Stimulated activated CD4-positive, alpha-beta T cell treated with anti-CD3 and anti-CD28 coated beads, Interleukin-4, amount 100 ng/mL, for 4 hours (primary cell): Measurements from ENCODE around the gene MSI2.

Experiments
- DNase-seq, 2 experiments: peaks; one replicate each; pipeline ENCODE4 v3.0.0-alpha.2; 2020

The MSI2 gene

DNA sequence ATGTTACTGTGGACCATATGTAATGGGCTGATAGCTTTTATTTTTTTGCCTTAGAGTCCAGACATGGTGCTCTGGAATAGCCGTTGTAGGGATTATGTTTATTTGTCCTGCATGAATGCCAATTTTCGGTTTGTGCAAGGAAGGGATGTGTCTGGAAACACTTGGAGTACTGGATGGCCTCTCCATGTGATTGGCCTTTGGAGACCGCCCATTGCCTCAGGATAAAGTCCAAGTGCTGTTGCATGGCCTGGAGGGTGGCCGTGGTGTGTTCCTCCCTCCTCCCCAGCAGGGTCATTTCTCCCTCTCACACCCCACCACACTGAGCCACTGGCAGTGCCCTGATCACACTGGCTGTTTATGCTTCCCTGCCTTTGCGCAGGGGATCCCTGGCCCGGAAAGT is 93.9 kb downstream of the MSI2 start:
- no peak for DNase-seq

DNA sequence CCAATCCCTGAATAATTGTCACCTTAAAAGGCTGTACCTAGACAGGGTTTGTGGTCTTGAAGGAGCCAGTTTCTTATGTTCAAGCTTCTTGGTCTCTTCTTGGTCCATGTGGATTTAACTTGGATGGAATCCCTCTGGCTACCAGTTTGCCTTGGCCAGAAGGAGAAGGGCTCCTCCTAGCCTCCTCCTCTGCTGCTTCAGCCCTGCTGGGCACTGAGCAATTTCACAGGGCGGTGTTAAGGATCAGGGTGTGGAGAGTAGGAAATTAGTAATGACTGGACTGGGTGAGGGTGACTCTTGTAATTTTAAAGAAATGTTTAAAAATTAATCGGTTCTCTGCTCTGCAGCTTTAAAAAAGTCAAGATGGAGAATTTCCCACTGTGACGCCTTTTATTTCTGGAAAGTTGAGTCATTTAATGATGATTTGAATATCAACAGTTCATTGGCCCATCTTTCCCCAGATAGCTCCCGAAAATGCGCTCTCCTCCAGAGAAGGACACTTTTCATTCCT is 96.4 kb downstream of the MSI2 start:
- DNase-seq, result no peak

DNA sequence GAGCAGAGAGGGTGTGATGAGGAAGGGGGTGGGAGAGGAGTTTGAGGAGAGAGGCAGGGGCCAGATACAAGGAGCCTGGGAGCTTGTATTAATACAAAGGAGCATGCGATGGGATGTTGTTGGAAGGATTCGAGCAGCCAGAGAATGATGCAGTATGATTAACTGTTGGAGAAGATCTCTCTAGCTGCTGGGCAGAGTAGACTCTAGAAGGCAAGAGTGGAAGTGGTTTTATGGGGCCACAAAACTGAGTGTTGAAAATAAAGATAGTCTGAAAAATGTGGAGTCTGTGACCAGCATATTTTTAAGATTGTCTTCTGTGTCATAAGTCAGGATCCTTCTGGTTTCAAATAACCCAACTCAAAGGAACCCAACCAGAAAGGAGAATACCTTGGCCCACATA is 98.3 kb downstream of the MSI2 start:
- no peak for DNase-seq

DNA sequence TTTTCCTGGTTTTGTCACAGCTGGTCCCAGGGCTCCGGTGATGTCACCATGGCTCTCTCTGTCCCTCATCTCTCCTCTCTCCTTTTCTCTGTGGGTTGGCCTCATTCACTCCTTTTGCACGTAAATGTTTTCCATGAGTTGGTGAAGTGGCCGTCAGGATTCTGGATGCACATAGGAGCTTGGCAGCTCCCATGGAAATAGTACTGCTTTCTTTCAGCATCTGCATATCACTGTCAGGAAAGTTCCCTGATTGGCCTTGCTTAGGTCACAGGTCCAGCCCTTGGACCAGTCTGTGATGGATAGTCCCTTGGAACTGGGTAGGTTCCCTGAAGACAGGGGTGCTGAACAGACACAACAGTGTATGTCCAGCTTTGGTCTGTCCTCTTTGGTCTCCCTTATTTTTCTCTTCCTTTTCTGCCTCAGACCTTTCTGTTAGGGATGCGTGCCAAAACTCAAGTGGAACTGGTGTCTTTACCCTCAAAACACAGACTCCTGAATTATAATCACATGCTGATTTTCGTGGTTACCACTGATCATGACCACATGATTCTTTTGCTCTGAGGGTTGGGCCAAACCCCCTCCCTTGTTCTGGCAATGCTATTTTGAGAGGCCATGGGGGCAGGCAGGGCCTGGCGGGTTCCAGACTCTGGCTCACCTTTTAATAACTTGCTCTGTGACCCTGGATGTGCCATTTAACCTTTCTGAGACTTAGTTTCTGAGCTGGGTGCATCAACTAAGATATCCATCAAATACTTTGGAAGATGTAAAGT is 99.0 kb downstream of the MSI2 start:
- DNase-seq, result no peak

DNA sequence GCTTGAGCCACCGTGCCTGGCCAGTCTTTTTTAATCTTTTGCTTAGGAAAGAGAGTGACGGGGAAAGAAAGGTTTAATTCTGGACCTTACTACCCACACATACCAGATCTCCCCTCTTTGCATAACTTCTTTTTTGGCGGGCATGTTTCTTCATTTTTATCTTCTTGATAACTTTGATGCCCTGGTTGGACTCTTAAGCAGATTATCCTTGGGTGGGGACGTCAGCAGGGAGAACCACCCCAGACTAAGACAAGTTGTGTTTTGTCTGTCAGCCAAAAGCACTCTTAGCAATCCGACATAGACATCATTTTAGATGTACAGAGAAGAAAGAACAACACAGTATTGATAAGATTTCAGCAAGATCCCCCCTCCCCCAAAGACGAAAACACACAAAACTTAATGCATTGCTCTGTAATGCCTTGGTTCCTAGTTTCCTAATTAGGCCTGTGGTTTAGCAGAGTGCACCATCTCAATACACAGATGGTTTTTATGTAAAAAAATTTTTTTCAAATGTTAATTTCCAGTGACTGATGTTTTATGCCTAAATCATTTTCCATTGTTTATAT is 99.9 kb downstream of the MSI2 start:
- no peak for DNase-seq

DNA sequence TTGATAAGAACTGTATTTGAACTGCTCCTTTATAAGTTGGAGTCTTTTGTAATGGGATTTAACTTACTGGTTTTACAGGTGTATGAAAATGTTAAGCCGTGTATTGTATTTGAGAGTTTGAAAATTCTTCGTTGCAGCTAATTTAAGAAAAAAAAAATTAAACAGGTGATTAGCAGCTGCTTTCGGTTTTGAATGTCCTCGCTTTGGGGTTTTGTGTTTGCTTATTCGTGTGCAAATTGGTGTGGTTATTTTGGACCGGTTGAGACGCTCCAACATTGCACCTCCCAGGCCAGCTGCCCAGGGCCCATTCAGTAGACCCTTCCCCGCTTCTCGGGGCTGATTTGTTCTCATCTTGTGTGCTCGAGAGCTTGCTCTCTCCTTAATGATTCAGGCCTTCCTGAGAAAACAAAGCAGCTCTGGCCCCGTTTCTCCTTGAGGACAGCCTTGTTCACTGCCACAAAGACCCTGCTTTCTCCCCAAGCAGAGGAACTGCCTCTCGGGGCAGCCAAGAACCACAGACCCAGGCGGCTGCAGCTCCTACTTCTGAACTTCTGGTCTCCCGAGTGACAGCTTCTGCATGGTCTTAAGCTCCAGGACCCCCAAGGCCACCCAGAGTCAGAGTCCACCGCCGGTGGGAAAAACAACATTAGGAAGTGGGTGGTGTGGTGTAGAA is 100.5 kb downstream of the MSI2 start:
- DNase-seq, result no peak

DNA sequence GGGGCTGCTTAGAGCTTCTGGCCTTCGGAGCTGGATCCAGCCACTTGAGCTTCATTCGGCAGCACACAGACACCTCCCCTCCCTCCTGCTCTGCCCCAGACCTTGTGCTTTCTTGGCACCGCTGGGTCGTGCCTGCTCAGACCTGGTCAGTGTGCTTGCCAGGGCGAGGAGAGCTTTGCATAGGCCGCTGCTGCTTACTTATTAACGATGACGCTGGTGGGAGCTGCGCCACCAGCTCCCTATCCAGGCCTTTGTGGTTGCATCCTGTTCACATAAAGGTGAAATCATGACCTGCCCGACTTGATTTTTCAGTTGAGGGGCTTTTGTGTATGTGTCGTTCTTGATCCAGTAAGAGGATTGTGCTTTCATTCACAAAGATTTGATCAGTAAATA is 101.1 kb downstream of the MSI2 start:
- DNase-seq, result no peak

DNA sequence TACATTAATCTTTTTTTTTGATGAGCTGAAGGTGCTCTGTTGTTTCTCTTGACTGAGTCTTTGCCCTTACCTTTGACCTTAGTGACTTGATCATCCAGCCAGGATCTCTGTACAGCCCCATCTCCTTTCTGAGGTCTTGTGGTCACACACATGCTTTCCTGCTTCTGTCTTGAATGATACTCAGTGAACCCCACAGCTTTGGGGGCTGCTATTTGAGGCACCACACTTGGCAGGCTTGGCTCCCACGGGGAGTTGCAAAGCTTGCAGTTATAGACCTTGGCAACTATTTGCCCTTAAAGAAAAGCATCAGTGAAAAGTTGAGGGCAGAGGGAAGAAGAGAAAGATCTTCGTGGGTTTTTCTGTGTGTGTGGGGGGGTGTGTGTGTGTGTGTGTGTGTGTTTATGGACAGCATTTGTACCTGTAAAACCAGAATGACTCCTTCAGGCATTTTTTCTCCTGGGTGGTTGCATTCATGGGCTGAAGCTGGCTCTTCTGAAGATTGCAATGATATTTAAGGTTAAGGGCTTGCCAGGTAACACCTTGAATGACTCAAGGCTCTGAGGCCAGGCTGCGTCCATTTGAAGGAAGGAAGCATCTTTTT is 101.6 kb downstream of the MSI2 start:
- no peak for DNase-seq

DNA sequence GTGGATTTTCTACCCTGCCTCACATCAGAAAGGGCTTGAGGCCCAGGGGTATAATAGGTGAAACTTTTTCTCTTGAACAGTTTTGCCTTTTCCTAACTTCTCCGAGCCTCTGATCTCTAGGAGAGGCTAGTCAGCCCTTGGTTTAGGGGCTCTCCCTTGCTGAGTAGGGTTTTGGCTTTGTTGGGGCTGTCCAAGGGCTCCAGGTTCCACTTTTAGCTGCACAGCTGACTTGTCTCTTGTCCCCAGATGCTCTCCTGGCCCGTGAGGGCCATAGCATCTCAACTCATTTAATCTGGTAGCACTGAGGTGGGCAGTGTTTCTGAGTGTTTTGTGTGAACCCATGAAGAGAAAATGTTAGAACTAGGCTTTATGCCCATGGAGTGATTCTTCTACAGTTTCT is 103.9 kb downstream of the MSI2 start:
- DNase-seq, result no peak

DNA sequence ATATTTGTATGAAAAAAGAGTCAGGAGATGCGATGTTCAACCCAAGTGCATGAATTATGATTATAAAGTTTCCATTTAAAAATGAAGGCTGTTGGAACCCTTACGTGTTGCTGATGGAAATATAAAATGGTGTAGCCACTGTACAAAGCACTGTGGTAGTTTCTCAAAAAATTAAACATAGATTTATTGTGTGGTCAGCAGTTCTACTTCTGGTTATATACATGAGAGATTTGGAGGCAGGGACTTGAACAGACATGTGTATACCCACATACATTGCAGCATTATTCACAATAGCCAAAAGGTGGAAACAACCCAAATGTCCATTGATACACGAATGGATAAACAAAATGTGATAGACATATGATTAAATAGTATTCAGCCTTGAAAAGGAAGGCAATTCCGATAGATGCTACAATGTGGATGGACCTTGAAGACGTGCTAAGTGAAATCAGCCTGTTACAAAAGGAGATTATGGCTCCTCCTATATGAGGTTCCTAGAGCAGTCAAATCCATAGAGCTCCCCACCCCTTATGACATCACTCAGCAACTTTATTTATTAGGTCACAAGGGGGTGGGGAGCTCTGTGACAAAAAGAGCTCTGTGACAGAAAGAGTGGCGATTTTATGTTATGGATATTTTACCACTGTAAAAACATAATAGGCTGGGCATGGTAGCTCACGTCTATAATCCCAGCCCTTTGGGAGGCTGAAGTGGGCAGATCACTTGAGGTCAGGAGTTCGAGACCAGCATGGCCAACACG is 106.7 kb downstream of the MSI2 start:
- DNase-seq, result no peak

DNA sequence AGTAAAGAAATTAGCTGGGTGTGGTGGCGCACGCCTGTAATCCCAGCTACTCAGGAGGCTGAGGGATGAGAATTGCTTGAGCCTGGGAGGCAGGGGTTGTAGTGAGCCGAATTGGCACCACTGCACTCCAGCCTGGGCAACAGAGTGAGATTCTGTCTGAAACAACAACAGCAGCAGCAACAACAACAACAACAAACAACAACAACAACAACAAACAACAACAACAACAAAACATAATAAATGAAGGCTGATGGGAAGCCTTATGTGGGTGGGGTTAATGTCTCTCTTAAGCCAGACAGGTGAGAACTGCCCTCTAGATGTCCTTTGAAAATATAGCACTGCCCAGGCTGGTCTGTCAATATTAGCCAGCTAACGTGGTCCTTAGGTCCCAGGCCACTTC is 107.3 kb downstream of the MSI2 start:
- no peak for DNase-seq

DNA sequence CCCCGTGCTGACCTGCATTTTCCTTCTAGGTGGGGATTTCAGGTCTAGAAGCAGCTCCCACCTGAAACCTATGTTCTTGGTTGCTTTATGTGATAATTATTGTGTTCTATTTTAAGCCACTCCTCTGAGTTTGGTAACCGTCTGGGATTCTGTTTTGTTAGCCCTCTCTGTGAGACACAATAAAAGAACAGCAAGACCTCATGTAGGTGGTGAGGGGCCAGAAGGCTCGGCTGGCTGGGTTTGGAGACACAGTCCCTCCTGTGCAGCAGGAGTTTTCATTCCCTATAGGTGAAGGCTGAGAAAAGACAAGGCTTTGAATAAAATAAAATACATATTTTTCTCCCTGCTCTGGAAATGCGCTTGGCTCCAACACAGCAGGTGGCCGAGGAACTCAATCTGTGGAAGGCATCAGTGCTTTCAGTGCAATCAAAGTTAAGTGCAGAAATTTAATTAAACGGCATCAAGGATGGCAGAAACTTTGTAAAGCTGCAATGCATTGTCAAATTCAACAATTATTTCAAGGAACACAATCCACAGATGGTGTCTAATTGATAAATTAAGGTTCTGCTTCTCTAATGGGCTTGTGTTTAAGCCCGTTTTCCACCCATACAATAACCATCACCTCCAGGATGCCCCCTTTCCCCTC is 107.8 kb downstream of the MSI2 start:
- DNase-seq, result no peak

DNA sequence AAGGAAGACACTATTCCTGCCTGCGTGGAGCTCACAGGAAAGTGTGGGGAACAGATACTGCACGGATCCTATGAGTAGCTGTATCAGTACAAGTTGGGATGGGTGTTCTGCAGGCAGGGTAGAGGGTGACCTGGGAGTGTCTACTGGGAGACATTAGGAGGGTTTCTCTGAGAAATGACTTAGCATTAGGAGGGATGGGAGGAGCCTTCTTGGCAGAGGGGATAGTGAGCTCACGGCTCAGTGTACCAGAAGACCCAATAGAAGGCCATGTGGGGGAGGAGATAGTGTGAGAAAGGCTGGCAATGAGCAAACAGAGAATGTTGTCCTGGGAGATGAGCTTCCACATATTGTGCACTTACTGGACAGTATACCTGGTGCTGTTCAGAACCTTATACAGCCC is 109.1 kb downstream of the MSI2 start:
- DNase-seq, result no peak

DNA sequence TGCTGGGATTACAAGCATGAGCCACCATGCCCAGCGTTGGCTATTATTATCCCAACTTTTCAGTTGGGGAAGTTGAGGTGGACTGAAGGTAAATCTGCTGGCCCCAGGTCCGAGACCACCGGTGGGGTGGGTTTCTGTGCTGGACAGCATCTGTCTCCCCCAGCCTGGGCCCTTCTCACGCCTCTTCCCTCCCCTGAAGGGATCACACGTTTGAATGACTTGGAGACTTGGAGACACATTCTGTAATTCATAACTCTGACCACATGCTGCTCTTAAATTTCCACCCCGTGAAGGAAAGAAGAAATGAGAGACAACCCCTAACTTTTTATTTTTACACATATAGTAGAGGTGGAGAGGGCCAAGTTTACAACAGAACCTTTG is 109.8 kb downstream of the MSI2 start:
- no peak for DNase-seq

DNA sequence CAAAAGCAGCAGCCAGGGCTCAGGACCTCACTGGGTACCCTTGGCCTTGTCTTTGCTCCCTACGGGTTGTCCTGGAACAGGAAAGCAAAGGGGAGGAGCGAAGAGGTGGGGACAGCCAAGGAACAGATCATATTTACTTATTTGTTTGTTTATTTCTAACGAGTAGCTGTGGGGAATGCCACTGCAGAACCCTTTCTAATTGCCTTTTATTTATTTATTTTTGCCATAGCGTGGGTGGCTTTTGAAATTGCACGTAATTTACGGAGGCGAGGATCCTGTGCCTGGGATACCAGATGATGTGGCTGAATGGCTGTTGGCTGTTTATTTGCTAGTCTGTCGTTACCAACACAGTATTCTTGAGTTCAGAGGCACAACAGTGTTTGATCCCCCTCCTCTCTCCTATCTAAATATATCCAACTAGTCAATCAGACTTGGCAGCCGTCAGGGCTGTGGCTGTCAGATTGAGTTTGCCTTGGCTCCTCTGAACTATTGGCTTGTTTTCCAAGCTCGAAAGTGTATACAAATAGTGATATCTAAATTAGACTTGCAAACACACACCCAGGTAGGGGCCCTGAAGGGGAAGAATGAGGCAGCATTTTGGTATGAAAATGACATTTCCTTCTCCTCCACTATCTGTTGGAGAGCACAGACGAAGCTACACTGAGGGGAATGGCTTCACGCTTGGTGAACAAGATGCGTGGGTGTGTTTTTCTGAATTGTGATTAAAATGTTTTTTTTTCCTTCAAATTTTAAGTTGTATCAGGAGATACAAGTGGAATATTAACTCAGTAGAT is 110.4 kb downstream of the MSI2 start:
- no peak for DNase-seq

DNA sequence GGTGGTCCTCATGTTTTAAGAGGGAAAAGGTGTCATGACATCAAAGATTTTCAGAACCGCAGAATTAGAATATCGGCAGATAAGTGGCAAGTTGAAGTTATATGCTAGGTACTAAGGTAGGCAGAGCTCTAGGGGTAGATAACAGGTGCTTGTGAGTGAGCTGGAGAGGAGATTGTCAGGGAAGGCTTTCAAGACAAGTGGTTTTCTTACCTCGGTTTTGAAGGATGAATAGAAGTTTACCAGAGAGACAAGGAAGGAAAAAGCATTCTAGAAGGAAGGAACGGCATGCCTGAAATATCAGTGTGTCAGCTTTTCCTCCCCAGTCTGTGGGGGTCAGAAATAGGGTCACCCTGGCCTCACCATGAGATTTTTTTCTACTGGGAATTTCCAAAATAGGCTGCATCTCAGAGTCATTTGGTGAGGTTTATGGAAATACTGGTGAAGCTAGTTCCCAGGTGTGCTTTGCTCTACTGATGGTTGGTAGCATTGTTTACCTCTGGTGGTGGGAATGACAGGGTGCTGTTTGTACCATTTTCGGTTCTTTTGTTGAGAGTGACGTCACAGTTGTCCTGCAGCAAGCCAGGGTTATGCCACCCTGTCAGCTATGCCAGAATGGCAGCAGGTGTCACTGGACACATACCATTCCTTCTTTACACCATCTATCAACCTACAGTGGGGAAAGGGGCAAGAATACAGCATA is 112.5 kb downstream of the MSI2 start:
- no peak for DNase-seq

DNA sequence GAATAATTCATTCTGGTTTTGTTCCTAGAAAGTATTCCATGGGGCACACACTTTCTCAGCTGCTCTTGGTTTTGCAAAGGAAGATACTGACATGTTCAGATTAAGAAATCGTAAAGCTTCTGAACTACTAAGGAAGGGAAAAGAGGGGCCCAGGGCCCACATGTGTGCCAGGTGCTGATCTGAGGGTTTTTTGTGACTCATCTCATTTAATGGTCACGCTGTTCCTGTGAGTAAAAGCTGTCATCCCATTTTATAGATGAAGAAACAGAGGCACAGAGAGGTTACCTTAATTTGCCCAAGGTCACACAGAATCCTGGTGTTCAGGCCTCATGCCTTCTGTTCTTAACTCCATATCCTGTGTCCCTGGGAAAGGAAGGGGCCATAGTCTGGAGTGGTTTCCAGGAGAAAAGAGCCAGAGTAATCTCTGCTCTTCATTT is 113.2 kb downstream of the MSI2 start:
- DNase-seq, result no peak

DNA sequence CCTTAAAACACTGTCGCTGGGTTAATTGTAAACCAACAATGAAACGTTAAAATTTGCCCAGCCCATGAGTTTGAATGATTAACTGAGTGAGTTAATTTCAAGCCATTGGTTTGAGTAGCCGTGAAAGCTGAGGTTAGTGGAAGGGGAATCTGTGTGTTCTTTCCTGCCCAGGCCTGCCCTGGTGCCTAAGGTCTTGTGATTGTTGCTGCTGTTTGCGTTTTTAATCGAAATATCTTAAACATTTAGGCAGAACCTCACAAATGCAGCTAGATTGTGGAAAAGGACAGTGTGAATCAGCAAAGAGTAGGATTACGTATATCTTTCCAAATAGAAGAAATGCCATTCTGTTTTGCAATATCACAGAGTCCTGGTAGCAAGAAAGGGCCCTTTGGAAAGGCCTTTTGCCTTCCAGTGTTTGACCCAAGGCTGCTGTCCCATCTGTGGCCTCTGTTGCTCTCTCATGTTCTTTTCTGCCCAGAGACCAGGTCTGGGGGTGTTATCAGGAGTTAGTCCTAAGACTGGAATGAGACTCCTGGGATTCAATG is 113.8 kb downstream of the MSI2 start:
- no peak for DNase-seq

DNA sequence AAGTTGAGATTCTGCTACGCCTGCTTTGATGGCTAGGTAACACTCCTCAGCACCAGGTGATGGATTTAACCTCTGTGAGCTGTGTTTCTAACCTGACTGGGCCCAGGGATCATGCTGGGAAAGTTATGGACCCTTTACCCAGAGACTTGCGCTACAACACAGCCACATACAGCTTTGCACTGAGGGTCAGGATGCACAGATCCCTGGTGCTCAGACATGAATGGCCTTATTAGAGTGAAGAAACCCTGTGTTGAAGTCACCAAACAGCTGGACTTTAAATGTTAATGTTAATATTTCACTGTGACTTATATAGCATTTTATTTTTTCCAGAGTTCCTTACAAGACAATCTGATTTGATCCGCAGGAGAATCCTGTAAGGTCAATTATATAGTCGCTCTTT is 114.3 kb downstream of the MSI2 start:
- DNase-seq, result no peak

DNA sequence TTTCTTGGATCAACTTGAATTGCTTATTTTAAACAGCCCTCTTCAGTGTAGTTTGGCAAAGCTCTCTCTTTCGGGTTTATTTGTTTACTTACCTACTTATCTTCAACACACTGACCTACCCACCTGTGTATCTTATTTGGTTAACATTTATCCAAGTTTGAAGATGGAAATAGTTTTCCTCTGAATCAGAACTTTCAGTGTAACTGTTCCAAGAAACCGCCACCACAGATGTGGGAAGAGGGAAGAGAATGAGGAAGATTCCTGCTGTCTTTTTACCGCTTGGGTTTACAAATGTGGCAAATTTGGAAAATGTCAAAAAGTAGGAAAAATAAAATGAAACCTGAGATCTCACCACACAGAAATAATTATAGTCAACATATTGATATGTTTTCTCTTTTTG is 115.8 kb downstream of the MSI2 start:
- no peak for DNase-seq

DNA sequence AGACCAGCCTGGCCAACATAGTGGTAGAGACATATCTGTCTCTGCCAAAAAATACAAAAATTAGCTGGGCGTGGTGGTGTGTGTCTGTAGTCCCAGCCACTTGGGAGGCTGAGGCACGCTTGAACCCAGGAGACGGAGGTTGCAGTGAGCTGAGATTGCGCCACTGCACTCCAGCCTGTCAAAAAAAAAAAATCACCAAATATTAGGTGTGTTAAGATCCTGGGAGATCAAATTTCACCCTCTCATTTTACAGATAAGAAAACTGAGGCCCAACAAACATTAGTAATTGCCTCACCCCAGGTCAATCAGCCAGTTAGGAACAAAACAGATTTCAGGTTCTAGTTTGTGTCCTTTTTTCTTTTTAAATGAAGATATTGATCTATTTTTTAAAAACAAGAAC is 116.7 kb downstream of the MSI2 start:
- no peak for DNase-seq
